RKO (cell line): ENCODE data around the gene RTN4.

Experiments
- DNase-seq: peaks from one replicate; pipeline ENCODE4 v3.0.0-alpha.2; 2016; ENCODE audit warnings: low spot score

Gene RTN4

DNA sequence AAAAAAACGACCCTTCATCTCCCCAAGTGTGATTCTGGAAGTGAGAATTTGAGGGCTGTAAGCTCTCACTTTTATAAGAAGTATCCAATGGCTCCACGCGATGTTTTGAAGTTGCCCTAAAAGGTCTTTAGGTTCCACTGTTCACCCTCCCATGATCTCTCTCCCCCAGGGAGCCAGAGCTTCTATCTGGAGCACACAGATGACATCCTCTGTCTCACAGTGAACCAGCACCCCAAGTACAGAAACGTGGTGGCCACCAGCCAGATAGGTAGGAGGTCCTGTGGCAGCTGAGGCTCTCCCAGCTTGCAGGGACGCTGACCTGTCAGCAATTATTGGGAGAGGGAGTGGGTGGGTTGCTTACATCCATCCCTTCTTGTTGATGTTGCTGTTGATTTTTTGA lies 97.8 kb downstream of the RTN4 start:
- no peak for DNase-seq

DNA sequence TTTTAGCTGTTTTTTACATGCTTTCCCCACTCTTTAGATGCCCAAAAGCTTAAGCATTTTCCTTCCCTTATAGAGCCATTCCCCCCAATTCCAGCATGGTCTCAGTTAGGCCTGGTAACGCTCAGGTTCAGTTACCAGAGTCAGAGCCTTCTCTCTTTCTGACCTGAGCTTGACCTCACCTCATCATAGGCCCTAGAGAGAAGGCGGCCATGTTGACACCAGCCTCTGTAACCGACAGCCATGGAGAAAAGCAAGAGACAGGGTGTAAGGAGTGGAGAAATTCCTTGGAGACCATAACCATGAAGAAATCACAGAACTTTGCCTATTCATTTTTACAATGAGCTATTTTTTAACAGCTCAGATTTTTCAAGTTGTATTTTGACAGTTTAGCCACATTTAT lies 99.4 kb downstream of the RTN4 start:
- DNase-seq: no peak

DNA sequence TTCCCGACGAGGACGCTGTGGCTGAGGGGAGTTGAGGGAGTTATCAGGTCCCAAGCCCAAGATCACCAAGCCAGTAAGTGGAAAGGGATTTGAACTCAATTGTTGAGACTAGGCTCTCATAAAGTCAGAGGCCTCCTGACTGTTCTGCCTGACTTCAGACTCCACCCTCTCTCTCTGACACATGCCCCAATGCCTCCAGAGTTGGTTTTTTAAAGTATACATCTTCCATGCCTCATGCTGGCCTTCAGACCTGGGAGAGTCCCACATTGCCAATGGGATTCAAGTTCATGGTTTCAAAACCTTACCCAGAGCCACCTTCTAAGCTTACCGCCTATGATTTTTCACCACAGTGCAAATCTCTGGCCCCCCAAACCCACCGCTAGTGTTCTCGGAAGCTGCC lies 100.8 kb downstream of the RTN4 start:
- DNase-seq: no peak

DNA sequence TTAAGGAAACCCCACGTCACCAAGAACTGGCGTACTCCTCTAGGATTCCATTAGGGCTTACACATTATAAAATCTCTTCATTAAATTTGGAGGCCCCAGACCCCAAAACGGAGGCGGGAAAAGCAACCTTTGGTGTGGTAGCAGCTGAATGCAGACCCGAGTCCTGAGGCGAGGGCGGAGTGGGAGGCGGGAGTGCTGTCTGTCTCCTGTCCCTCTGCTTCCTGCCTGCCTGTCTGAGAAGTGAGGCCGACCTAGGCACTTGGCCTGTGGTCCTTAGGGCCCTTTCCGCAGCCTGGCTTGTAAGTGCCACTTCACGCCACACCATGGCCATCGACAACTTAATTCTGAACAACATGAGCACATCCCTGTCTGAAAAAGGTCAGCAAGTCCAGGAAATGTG lies 102.1 kb downstream of the RTN4 start:
- no peak for DNase-seq

DNA sequence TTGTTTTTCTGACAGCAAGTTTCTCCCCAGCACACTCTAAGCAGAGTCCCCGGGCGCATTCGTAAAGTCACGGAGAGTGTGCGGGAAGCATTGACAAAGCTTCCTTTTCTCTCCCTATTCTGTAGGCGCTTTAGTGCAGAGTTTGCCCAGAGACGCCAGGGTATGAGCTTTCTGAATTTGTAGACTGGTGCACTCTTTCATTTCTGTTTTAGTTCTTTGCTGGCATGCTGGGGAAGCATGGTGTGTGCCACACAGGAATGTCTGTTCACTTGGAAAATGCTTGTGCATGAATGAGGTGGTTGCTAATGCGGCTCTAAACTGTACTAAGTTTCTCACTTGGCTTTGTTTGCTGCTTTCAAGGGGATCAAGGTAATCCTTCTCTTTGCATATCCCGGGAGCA lies 102.6 kb downstream of the RTN4 start:
- no peak for DNase-seq

DNA sequence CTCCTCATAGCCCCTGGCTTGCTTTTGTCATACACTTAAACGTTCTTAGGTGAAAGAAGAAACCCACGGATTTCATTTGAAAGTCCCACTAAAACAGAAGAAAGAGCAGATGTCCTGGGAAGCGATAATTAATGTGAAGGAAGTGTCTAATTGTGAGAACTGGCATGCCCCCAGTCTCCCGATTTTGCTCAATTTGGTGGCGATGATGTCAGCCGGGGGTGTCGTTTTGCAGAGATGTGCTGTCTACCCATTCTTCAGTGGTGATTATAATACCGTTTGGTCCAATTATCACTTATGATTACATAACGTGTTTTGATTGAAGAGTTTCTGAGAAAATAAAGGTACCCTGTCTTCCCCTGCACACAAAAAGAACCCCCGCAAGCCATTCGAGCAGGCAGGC lies 103.1 kb downstream of the RTN4 start:
- DNase-seq: no peak

DNA sequence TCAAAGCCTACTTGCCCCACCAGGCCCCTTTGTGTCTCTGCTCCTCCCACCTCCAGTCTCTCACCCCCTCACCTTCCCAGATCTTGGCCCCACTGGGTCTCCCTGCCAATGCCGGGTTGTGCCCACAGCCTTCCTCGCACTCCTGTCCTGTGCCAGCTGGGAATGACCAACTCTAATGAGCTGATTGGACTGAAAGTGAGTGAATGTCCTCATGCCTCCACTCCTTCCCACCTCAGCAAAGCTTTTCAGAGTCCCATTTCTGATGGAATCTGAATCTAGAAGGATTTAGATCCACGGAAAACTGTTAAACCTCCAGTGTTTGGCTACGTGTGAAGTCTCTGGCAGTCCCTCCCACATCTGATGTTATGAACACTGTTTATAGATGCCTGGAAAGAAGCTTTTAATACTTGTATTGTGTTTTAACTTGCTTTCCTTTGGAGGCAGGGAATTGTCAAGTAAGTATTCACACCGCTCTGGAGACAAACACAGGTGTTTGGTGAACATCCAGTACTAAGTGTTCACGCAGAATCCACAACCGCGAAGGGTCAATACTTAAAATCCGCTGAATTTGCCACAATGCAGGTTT lies 103.9 kb downstream of the RTN4 start:
- no peak for DNase-seq

DNA sequence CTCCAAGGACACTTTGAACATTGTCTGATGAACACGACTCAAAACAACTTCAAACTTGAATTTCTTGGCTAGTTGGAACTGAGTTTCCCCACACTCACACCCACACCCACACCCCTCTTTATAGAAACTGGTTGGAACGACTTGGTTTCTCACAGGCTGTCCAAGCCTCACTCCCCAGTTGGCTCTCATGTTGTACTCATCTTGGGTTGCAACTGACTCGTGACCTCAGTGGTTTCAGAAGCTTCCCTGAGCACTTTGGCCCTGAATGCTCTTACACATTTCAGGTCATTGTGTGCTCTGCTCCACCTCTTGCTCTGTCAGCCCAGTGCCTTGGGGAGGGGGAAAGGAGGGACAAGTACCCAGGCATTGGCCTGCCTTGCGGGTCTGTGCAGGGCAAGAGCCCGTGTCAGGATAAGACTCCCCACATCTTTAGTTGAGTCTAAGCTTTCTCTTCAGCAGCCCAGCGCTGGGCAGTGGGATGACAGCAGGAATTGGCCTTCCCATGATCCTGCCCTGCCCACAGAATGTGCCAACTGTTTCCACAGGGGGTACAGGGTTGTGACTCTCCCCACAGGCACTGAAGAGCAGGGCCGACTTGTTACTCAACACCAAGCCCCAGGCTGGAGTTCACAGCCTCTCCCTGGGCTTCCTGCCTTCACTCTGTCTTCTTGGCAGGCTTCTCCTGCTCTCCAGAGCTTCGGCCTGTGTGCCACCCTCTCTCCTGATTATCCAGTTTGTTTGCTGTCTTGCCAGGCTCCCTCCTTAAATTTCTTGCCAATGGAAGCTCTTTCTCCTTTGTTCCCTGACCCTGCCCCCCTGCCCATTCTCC lies 104.6 kb downstream of the RTN4 start:
- no peak for DNase-seq

DNA sequence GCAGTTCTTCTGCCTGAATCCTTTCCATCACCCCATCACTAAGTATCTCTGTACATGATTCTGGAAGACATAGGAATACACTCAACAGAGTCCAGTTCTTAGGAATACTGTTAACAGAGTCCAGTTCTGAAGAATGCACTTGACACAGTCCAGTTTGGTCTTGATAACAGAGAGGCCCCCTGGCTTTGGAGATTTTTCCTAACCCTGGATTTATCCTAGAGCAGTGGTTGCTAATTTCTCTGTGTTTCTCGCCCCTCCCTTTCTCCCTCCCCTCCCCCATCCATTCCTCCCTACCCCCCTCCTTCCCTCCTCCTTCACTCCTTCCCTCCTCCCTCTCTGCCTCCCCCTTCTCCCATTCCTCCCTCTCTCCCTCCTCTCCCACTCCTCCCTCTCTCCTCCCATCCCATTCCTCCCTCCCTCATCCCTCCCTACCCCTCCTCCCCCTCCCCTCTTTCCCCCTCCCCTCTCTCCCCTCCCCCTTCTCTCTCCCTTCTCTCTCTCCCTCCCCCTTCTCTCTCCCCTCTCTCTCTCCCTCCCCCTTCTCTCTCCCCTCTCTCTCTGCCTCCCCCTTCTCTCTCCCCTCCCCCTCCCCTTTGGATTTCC lies 105.4 kb downstream of the RTN4 start:
- DNase-seq: no peak

DNA sequence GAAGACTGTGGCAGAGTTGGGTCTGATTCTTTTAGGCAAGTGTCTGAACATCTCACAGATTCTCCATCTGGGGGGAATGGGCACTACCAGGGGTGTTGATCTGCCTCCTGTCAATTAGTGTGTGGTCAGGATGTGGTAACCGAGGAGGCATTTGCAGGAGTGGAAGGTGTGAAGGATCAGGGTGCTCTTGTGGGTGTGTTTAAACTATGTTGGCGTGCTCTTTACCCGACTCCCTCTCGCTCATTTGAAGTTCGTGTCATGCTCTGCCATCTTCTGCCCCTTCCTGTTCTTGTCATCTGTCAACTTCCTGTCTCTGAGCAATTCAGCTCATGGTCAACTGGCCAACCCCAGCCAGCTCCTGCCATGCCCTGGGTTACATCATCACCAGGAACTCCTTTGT lies 107.9 kb downstream of the RTN4 start:
- peak; percentile 12 for DNase-seq

DNA sequence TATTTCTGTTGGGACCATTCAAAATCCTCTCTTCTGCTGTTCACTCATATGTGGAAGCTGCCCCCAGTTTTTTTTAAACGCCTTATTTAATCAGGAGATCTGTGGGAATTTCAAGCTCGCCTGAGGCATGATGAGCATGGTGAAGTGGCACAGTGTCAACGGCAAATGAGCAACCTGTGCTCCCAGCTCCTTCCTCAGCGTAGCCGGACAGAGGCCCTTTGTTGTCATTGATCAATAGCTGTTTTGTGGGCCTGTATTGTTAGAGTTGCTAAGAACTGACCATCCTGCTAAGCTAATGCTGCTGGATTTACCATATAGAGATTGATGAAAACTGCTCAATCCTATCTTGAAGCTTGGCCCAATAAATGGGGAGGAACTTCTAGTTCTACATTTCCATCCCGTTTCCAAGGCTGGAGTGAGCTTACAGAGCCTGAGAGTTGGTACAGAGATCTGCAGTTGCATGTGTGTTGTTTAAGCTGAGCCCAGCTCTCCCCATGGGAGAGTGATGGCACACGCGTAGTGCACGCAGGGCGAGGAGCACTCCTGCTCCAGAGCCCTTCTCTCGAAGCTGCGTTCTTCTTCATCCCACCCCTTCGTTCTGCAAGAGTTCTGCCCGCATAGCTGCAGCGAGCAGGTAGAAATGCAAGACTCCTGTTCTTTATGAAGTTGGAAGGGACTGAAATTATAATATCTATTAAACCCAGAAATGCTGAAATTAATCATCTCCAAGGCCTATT lies 108.8 kb downstream of the RTN4 start:
- no peak for DNase-seq

DNA sequence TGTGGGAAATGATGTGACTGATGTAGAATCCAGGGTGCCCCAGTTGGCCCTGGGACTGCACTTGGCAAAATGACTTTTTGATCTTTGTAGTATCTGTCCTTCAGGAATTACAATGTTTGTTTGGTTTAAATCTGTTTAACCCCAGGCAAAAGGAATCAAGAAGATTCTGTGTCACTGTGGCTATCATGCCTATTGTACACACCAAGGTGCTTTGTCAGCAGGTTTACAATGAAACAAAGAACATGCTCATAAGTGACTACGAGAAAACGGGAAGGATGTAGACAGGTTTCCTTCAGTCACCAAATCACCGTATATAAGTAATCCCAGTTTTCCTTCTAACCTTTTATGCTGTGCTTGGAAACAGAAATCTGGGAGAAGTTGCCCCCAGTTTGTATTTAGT lies 109.5 kb downstream of the RTN4 start:
- no peak for DNase-seq

DNA sequence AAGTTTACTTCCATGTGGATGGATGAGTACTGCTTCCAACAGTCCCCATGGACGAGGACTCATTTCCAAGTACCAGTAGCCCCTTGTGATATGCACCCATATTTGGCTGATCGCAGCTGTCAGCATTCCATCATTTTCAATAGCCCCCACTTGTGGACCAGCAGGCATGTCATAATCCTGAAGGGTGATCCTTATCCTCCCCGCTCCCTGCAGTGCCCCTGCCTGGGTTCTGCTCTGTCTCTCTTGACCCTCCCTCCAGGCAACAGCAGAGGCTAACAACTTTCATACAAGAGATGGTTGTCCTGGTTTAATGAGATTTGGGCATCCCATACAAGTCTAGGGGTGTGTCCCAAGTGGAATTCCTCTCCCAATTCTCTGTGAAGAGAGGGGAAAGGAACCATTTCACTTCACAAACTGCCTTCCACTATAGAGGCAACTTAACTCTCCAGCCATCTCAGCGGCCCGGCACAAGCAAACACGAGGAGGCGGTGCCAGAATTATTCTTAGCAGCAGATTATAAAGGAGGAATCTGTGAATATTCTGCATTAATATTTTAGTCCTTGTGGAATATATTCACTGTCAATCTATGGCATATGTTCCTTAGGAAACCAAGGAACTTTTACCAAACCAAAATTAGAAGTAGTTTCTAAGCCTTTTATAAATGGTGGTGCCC lies 110.7 kb downstream of the RTN4 start:
- DNase-seq: no peak

DNA sequence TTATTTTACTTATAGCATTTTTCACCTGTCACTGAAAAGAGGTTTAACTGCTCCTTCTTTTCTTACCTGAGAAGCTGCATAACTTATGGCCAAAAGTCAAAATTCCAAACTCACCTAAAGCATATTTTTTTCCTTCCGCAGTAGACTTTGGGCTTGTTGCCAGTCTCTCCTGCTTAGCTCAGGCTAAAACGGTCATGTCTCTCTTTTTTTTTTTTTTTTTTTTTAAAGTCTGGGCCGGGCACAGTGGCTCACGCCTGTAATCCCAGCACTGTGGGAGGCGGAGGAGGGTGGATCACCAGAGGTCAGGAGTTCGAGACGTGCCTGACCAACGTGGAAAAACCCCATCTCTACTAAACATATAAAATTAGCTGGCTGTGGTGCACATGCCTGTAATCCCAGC lies 113.5 kb downstream of the RTN4 start:
- no peak for DNase-seq

DNA sequence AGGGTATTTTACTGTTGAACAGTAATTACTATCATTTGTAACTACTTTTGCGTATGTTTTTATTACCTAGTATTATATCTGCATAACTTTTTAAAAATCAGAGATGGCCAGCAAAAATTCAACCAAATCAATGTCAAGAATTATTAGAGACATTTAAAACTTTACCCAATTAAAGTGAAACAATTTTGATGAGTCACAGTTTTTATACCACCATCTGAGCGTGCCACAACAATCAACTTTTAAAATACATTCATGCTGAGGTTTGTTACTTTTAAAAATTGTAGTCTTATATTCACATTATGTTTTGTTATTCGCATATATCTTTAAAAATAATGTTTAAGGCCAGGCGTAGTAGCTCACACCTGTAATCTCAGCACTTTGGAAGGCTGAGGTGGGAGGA lies 114.9 kb downstream of the RTN4 start:
- no peak for DNase-seq

DNA sequence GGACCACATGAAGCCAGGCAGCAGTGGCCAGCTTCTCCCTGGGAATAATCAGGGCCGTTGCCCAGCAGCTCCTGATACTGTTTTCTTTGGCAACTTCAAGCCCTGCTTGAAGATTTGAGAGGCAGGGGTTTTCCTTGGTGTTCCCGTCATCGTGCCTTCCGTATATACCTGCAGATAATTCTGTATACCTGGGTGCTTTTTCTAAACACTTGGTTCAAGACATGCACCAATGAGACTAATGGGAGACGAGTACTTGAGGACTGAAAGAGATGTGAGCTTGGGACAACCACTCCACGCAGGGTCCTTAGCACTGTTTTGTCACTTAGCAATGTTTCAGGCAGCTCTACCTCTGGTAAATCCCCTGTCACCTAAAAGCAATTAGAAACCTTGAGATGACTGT lies 118.8 kb downstream of the RTN4 start:
- DNase-seq: no peak

DNA sequence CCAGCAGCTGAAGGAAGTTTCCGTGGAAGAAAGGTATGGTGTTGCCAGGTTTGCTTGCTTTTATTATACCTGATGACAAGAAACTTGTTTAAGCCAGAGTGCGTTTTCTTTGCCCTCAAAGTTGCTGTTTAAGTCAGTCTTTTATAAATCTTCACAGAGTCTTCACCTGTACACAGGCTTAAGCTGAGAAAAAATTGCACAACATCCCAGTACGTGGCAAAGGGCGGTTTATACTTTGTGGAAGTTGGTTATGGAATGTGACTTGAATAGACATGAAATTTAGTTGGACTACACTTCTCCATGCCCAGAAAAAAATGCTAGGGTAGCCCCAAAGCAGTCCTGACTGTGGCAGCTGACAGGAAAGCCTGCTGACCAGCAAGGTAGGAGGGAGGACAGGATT lies 121.5 kb downstream of the RTN4 start:
- no peak for DNase-seq

DNA sequence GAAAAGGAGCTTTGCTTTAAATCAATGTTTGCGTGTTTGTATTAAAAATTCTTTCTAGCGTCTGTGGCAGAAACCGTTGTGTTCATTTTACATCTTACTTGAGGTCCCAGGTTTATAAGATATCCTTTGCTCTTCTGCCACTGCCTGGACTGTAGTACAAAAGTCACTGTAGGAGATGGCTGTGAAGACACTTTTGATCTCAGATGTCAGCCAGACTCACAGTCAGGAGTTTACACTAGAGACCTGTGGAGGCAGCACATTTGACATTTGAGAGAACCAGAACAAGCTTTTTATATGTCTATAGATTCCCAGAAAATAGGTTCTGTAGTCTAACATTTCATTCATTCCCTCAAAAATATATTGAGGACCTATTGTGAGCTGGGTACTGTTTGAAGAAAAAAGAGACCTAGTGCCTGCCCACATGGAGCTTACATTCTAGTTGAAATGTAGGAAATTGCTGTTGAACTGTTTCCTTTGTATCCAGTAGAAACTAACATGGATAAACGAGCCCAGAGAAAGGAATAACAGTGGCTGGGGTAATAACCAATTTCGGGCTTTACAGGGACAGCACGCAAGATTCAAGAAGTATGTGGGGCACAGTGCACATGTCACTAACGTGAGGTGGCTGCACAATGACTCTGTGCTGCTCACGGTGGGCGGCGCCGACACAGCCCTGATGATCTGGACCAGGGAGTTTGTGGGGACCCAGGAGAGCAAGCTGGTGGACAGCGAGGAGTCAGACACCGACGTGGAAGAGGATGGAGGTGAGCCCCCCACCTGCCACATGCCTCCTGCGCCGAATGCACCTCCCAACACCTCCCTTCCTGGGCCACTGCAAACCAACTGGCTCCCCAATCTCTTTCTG lies 122.3 kb downstream of the RTN4 start:
- no peak for DNase-seq

DNA sequence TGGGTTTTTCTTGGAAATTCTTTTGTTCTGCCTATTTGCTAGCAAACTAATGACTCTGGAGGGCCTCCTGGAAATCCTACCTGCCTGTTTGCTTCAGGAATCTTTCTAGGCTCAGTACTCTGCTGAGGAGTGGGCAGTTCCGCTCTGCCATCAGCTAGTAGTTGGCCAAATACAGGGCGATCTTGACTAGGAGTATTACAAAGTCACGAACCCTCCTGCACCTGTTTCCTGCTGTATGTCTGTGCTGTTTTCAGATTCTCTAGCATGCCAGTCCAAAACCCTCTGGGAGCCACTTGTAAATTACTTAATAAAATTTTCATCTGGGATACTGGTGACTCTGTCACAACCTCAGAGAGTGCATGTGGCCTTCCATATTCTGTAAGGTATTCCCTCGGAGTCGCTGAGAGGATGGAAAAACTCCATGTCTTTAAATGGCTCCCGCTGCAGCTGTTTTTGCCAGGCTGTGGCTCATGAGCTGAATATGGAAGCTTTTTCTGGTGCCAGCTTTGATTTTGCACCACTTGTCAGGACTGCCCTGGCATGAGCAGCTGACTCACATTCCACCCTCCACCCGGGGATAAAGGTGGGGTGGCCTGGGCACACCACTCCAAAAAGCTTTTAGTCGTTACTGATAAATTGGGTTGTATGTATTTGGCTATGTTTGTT lies 123.0 kb downstream of the RTN4 start:
- no peak for DNase-seq

DNA sequence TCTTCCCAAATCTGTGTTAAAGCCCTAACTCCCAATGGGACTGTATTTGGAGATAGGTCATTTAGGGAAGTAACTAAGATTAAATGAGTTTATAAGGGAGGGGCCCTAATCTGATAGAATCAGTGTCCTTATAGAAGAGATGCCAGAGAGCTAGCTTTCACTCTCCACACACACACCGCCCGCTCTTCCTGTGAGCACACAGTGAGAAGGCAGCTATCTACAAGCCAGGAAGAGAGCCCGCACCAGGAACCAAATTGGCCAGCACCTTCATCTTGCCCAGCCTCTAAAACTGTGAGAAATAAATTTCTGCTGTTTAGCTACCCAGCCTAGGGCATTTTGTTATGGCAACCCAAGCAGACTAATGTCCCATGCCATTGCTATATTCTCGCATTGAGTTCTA lies 125.2 kb downstream of the RTN4 start:
- no peak for DNase-seq

DNA sequence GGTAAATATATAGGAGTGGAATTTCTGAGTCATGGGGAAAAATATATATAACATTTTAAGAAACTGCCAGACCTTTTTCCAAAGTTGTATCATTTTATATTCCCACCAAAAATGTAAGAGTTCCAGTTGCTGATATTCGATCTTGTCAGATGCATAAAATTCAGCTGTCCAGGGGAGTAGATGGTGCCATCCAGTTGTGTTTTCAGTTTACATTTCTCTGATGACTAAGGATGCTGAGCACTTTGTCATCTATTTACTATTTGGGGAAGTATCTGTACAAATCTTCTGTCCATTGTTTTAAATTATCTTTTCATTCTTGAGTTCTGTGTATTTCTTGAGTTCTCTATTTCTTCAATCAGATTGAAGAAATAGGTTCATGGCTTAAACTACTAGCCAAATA lies 126.1 kb downstream of the RTN4 start:
- no peak for DNase-seq
